Sigmoid colon (tissue), 4 donors: ENCODE measurements around the gene C5.

ENCODE experiments used
- CTCF ChIP-seq, 4 experiments: fragments of 450-650 bp in 3 of 4; fragments of 200-600 bp in 1 of 4; IDR thresholded peaks; one replicate each; pipeline ENCODE4 v1.5.1; 2016 to 2019; ENCODE audit warnings: antibody characterized with exemption in 4 of 4, mild to moderate bottlenecking in 3 of 4, moderate library complexity in 2 of 4
- EP300 ChIP-seq, 4 donors: sonication (generic); formaldehyde crosslinking; IDR thresholded peaks; one replicate each; pipeline ENCODE4 v1.6.1; 2017; ENCODE audit warnings: antibody characterized with exemption in 4 of 4
- POLR2A ChIP-seq, 2 donors: fragments of 450-650 bp; IDR thresholded peaks; one replicate each; pipeline ENCODE4 v1.6.1; 2016; ENCODE audit warnings: antibody characterized with exemption in 2 of 2, mild to moderate bottlenecking in 2 of 2, moderate library complexity in 2 of 2
- POLR2AphosphoS5 ChIP-seq, 4 donors: sonication (generic); formaldehyde crosslinking; IDR thresholded peaks; one replicate each; pipeline ENCODE4 v1.6.1; 2017; ENCODE audit warnings: antibody characterized with exemption in 4 of 4

DNA sequence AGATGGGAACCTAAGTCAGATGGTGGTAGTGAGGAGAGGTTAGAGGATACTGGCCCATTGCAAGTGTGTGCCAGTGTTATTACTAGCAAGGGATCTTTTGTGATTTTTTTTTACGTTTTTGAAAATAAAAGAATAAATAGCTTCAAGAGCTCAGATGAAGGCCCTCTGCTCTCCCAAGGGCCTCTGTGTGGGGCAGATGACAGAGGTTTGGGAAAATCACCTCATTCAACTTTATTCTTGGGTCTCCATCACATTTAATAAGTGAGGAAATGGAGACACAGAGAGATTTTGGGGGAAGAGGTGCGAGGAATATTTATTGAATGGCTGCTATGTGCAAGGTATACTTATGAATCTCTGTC is 113.3 kb downstream of the C5 start:
- no peak for TF ChIP-seq CTCF (IDR thresholded peaks at IDR 0.05)
- no peak for TF ChIP-seq EP300 (IDR thresholded peaks at IDR 0.05)
- no peak for TF ChIP-seq POLR2A (IDR thresholded peaks at IDR 0.05)
- TF ChIP-seq POLR2AphosphoS5 (IDR thresholded peaks at IDR 0.05) = no peak
